ENCODE measurements around the gene PCDH10. TPM values are rescaled to one million over a fixed set of nuclear protein-coding genes. Genes with fewer than 3 reads are reported as not detected.
A peak's percentile ranks its signal among the peaks of the same experiment; 100 is the strongest.

The PCDH10 gene
- under 0.01 TPM in 2 replicates for total RNA-seq

GRCh38 chr4:133148690-133149363 lies at the start of gene PCDH10:
TSS of gene PCDH10 (plus strand) at chr4:133149294. CDS start at chr4:133150141, 847 bp downstream.
- H3K27me3 ChIP-seq (ENCODE audit: control insufficient read depth, insufficient read depth, low read length) = peaks cover 54% of the 10 kb centered on the region
- no peak for TF ChIP-seq CTCF (IDR thresholded peaks at IDR 0.05; ENCODE audit: insufficient read depth, low read length, severe bottlenecking)
- FAIRE-seq = no peak

GRCh38 chr4:133102043-133102442 lies 47.1 kb upstream of the PCDH10 start:
- no peak overlapping the region for H3K4me3 ChIP-seq (ENCODE audit: low read depth, low read length)
- H3K27me3 ChIP-seq (ENCODE audit: control insufficient read depth, insufficient read depth, low read length) = no peaks in the 10 kb centered on the region
- H3K36me3 ChIP-seq (ENCODE audit: control insufficient read depth, insufficient read depth, low read length) = no peaks in the 10 kb centered on the region
- no peak for TF ChIP-seq CTCF (IDR thresholded peaks at IDR 0.05; ENCODE audit: insufficient read depth, low read length, severe bottlenecking)
- FAIRE-seq = no peak
- no peak for DNase-seq (ENCODE audit: low read depth)

More at GRCh38 chr4:133148690-133149363, at the start of gene PCDH10:
- Histone ChIP-seq H3K36me3 (ENCODE audit: control insufficient read depth, insufficient read depth, low read length) (no peaks in the 10 kb centered on the region), H3K4me3 (ENCODE audit: low read depth, low read length) (peak within 1 kb of the TSS; percentile 30)
- DNase-seq (ENCODE audit: low read depth) = peak; percentile 56

GRCh38 chr4:133102612-133103409 lies 46.3 kb upstream of the PCDH10 start:
- TF ChIP-seq CTCF (IDR thresholded peaks at IDR 0.05; ENCODE audit: insufficient read depth, low read length, severe bottlenecking) = no peak
- FAIRE-seq (no peak), DNase-seq (ENCODE audit: low read depth) (no peak)
- no peaks in the 10 kb centered on the region for H3K27me3 ChIP-seq (ENCODE audit: control insufficient read depth, insufficient read depth, low read length)
- no peaks in the 10 kb centered on the region for H3K36me3 ChIP-seq (ENCODE audit: control insufficient read depth, insufficient read depth, low read length)
- no peak overlapping the region for H3K4me3 ChIP-seq (ENCODE audit: low read depth, low read length)

- no peak for TF ChIP-seq CTCF (IDR thresholded peaks at IDR 0.05; ENCODE audit: insufficient read depth, low read length, severe bottlenecking)
- no peak for FAIRE-seq
- H3K36me3 ChIP-seq (ENCODE audit: control insufficient read depth, insufficient read depth, low read length) = no peaks in the 10 kb centered on the region
- no peak for DNase-seq (ENCODE audit: low read depth)
- H3K4me3 ChIP-seq (ENCODE audit: low read depth, low read length) = no peak overlapping the region
- H3K27me3 ChIP-seq (ENCODE audit: control insufficient read depth, insufficient read depth, low read length) = no peaks in the 10 kb centered on the region
Measured at GRCh38 chr4:133112641-133113040, 36.5 kb upstream of the PCDH10 start.

- H3K4me3 ChIP-seq (ENCODE audit: low read depth, low read length) = no peak overlapping the region
- H3K36me3 ChIP-seq (ENCODE audit: control insufficient read depth, insufficient read depth, low read length) = no peaks in the 10 kb centered on the region
- TF ChIP-seq CTCF (IDR thresholded peaks at IDR 0.05; ENCODE audit: insufficient read depth, low read length, severe bottlenecking) = no peak
- FAIRE-seq (no peak), DNase-seq (ENCODE audit: low read depth) (no peak)
- no peaks in the 10 kb centered on the region for H3K27me3 ChIP-seq (ENCODE audit: control insufficient read depth, insufficient read depth, low read length)
Measured at GRCh38 chr4:133124746-133125145, 24.3 kb upstream of the PCDH10 start.
